Thyroid gland (tissue), 4 donors: ENCODE data around the gene GKN1.

Experiments used
- POLR2A ChIP-seq, 2 donors: fragments of 450-650 bp; IDR thresholded peaks; one replicate each; pipeline ENCODE4 v1.6.1; 2017; ENCODE audit warnings: antibody characterized with exemption in 2 of 2, mild to moderate bottlenecking in 2 of 2, moderate library complexity in 1 of 2
- TF ChIP-seq, protein P1 (sequence below), 6 experiments: fragments of 200-600 bp in 3 of 6; fragments of 450-650 bp in 3 of 6; sonication (generic) in 3 of 6; IDR thresholded peaks; one replicate each; pipeline ENCODE4 v1.5.1; 2016 to 2019; ENCODE audit warnings: antibody characterized with exemption in 6 of 6, mild to moderate bottlenecking in 2 of 6, inconsistent platforms in 1 of 6, moderate library complexity in 1 of 6

DNA sequence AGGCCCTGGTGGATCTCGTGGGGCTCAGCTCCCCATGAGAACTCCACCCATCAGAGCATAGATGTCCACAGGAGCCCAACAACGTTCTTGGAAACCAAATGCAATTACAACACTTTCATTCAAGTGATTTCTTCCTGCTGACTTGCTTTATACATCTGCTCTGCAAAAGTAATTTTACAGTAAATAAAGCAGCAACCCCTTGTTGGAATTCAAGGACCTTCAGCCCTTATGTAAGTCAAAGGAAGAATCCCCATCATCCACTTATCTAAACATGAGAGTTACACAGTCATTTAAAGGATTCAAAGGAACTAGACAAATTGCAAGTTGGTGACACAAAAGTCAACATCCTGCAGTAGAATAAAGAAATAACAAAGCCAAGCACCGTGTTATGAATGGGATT is 21.5 kb downstream of the GKN1 start:
- TF ChIP-seq POLR2A (IDR thresholded peaks at IDR 0.05), result no peak
- TF ChIP-seq, protein P1, sequence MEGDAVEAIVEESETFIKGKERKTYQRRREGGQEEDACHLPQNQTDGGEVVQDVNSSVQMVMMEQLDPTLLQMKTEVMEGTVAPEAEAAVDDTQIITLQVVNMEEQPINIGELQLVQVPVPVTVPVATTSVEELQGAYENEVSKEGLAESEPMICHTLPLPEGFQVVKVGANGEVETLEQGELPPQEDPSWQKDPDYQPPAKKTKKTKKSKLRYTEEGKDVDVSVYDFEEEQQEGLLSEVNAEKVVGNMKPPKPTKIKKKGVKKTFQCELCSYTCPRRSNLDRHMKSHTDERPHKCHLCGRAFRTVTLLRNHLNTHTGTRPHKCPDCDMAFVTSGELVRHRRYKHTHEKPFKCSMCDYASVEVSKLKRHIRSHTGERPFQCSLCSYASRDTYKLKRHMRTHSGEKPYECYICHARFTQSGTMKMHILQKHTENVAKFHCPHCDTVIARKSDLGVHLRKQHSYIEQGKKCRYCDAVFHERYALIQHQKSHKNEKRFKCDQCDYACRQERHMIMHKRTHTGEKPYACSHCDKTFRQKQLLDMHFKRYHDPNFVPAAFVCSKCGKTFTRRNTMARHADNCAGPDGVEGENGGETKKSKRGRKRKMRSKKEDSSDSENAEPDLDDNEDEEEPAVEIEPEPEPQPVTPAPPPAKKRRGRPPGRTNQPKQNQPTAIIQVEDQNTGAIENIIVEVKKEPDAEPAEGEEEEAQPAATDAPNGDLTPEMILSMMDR (IDR thresholded peaks at IDR 0.05), result no peak
